GM12801 (cell line): ENCODE results near the gene MEF2D.

Experiments
- TF ChIP-seq, protein P1 (sequence below): IDR thresholded peaks from one replicate; pipeline ENCODE4 v1.5.1; 2011; ENCODE audit warnings: control low read depth; ENCODE audit not compliant: insufficient read length; ENCODE audit errors: extremely low read depth

Gene MEF2D

DNA sequence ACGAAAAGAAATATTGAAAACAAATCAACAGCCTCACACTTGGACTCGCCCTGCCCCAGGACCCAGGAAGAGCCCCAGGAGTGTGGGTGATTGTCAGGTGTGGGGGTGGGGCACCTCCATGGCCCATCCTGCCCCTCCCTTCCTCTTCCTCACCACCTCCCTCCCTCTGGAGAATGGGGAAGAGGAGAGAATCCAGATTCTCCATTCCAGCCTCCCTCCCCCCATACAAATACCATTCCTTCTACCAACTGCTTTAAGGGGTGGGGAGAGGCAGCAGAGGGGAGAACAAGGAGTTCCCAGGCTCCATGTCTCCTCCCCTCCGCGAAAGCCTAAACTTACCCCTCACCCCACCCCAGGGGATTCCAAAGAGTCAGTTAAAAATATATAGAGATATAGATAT lies 36.7 kb downstream of the MEF2D start:
- TF ChIP-seq, protein P1, sequence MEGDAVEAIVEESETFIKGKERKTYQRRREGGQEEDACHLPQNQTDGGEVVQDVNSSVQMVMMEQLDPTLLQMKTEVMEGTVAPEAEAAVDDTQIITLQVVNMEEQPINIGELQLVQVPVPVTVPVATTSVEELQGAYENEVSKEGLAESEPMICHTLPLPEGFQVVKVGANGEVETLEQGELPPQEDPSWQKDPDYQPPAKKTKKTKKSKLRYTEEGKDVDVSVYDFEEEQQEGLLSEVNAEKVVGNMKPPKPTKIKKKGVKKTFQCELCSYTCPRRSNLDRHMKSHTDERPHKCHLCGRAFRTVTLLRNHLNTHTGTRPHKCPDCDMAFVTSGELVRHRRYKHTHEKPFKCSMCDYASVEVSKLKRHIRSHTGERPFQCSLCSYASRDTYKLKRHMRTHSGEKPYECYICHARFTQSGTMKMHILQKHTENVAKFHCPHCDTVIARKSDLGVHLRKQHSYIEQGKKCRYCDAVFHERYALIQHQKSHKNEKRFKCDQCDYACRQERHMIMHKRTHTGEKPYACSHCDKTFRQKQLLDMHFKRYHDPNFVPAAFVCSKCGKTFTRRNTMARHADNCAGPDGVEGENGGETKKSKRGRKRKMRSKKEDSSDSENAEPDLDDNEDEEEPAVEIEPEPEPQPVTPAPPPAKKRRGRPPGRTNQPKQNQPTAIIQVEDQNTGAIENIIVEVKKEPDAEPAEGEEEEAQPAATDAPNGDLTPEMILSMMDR: no peak

DNA sequence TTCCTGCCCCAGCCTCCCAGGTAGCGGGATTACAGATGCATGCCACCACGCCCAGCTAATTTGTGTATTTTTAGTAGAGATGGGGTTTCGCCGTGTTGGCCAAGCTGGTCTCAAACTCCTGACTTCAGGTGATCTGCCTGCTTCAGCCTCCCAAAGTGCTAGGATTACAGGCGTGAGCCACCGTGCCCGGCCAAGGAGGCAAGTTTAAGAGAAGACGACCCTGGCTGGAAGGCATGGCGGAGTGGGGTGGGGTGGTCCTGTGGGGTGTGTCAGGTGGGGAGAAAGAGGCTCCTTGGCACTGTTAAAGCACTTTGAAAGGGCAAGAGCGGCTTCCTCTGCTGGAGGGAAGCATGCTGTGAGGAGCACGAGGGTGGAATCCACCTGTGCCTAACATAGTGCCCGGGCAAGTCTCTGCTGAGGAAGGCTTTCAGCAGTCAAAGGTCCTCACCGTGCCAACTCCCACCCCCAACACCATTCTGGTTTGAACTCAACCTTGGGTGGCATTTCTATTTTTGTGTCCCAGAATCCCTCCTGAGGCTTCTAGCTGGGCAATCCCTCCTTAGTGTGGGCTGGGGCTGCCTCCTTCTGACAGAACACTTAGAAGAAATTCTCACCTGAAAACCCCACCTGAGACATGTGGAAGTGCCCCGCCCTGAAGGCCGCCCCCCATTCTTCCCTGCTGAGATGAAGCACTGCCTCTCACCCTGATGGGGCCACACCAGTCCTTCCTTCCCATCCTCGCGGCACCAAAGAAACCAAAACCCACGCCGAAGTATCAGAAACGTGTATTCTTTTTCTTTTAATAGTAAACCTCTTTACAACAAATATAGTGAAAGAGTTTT lies 37.4 kb downstream of the MEF2D start:
- TF ChIP-seq, protein P1: no peak

- TF ChIP-seq, protein P1: no peak
Observed at GRCh38 chr1:156461781-156462647, 38.6 kb downstream of the MEF2D start.

DNA sequence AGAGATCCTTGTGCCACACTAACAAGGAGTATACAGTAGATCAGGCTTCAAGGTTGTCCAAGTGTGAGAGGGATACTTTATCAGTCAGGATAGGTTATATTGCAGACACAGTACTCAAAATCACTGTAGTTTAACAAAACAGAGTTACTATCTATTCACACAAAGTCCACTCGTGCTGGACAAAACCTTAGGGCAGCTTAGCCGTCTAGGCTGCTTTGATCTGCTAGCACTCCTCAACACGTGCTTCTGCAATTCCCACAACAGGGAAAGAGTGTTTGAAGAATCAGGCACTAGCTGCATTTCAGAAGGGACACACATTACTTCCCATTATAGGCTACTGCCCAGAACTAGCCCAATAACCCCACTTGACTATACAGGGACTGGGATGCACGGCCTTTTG lies 39.5 kb downstream of the MEF2D start:
- TF ChIP-seq, protein P1: no peak

DNA sequence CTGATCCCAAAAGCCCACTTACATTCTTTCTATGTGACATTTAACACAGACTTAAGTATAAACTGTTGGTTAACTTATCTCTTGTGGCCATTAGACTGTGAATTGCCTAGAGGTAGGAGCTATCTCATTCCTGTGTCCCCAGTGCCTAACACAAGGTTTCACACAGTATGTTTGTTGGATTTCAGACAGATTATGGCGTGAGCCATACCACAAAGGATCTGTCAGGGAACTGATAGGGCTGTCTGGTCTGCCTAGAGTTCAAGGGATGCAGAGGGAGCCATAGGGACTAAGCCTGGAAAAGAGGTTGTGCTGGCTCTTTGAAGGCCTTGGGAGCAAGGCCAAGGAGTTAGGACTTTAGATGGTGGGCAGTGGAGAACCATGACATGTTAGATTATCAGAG lies 40.0 kb downstream of the MEF2D start:
- TF ChIP-seq, protein P1: no peak

- TF ChIP-seq, protein P1: no peak
Observed at GRCh38 chr1:156458181-156458503, 42.4 kb downstream of the MEF2D start.

GRCh38 chr1:156456625-156457465 lies 43.7 kb downstream of the MEF2D start:
- TF ChIP-seq, protein P1: no peak
